Fibroblast of upper back skin (primary cell): ENCODE measurements around the gene TRPC4.
"Not testable (repeated sequence)": the region's sequence is repeated elsewhere in the genome, so short reads cannot be mapped to it uniquely, and the experiment has no call there.

Experiments used
- DNase-seq: peaks from one replicate; pipeline ENCODE4 v3.0.0-alpha.2; 2013

The TRPC4 gene

GRCh38 chr13:37816276-37816675, 53.3 kb downstream of the TRPC4 start:
- peak; percentile 8 for DNase-seq

- peak; percentile 43 for DNase-seq
These were observed 58.1 kb downstream of the TRPC4 start for GRCh38 chr13:37811441-37811840.

- no peak for DNase-seq
These were observed 62.9 kb downstream of the TRPC4 start for GRCh38 chr13:37806666-37807065.

GRCh38 chr13:37797631-37798030, 71.9 kb downstream of the TRPC4 start:
- peak; percentile 88 for DNase-seq

- DNase-seq = not testable (repeated sequence)
These were observed 72.8 kb downstream of the TRPC4 start for GRCh38 chr13:37796795-37797194.

GRCh38 chr13:37795326-37795725, 74.2 kb downstream of the TRPC4 start:
- peak; percentile 62 for DNase-seq

- DNase-seq = peak; percentile 47
These were observed 77.9 kb downstream of the TRPC4 start for GRCh38 chr13:37791699-37792098.

- DNase-seq = no peak
These were observed 81.2 kb downstream of the TRPC4 start for GRCh38 chr13:37788346-37788745.

- no peak for DNase-seq
These were observed 91.9 kb downstream of the TRPC4 start for GRCh38 chr13:37777676-37778075.

- DNase-seq = peak; percentile 72
These were observed 93.7 kb downstream of the TRPC4 start for GRCh38 chr13:37775871-37776270.

GRCh38 chr13:37772644-37773043, 96.9 kb downstream of the TRPC4 start:
- DNase-seq = no peak

- DNase-seq = no peak
These were observed 100.0 kb downstream of the TRPC4 start for GRCh38 chr13:37769545-37769944.

GRCh38 chr13:37769078-37769477, 100.5 kb downstream of the TRPC4 start:
- peak; percentile 16 for DNase-seq

- DNase-seq = no peak
These were observed 103.1 kb downstream of the TRPC4 start for GRCh38 chr13:37766502-37766901.

- no peak for DNase-seq
These were observed 114.2 kb downstream of the TRPC4 start for GRCh38 chr13:37755349-37755748.

- no peak for DNase-seq
These were observed 115.8 kb downstream of the TRPC4 start for GRCh38 chr13:37753776-37754175.

- DNase-seq = peak; percentile 8
These were observed 117.4 kb downstream of the TRPC4 start for GRCh38 chr13:37752146-37752545.

- no peak for DNase-seq
These were observed 118.5 kb downstream of the TRPC4 start for GRCh38 chr13:37751025-37751424.

GRCh38 chr13:37748913-37749312, 120.7 kb downstream of the TRPC4 start:
- DNase-seq = no peak

- DNase-seq = peak; percentile 86
These were observed 122.4 kb downstream of the TRPC4 start for GRCh38 chr13:37747071-37747612.

- DNase-seq = no peak
These were observed 128.0 kb downstream of the TRPC4 start for GRCh38 chr13:37741536-37741935.

GRCh38 chr13:37736045-37736444, 133.5 kb downstream of the TRPC4 start:
- DNase-seq = no peak

- no peak for DNase-seq
These were observed 134.3 kb downstream of the TRPC4 start for GRCh38 chr13:37735293-37735692.

- no peak for DNase-seq
These were observed 139.7 kb downstream of the TRPC4 start for GRCh38 chr13:37729876-37730275.

GRCh38 chr13:37716420-37717195, 153.0 kb downstream of the TRPC4 start:
- DNase-seq = peak; percentile 8
